Naive B cell (primary cell): ENCODE measurements around the gene MRAP. TPM values are rescaled to one million over a fixed set of nuclear protein-coding genes. Genes with fewer than 3 reads are reported as not detected.
"Not testable (repeated sequence)": the region's sequence is repeated elsewhere in the genome, so short reads cannot be mapped to it uniquely, and the experiment has no call there.

Source experiments
- ATAC-seq, 2 donors: fragments of 150-1000 bp; cut with Tn5 transposase; 2 replicates each; pipeline ENCODE4 v1.10.0; 2021; ENCODE audit warnings: low read depth in 2 of 2, mild to moderate bottlenecking in 2 of 2, moderate library complexity in 2 of 2
- DNase-seq: peaks from one replicate; pipeline ENCODE4 v3.0.0; 2022
- H3K27ac Mint-ChIP-seq, 6 donors: one replicate each; pipeline ENCODE4 v1.8.0; 2020 to 2022; ENCODE audit warnings: mild to moderate bottlenecking in 6 of 6, mixed read lengths in 6 of 6, moderate library complexity in 5 of 6, inconsistent platforms in 2 of 6
- H3K27me3 Mint-ChIP-seq, 3 donors: one replicate each; pipeline ENCODE4 v1.8.0; 2021 to 2022; ENCODE audit warnings: mixed read lengths in 3 of 3, mild to moderate bottlenecking in 1 of 3
- H3K36me3 Mint-ChIP-seq, 2 donors: one replicate each; pipeline ENCODE4 v1.8.0; 2020 to 2022; ENCODE audit warnings: mixed read lengths in 2 of 2, inconsistent platforms in 1 of 2, mild to moderate bottlenecking in 1 of 2
- H3K4me1 Mint-ChIP-seq, 3 donors: one replicate each; pipeline ENCODE4 v1.8.0; 2020 to 2022; ENCODE audit warnings: mixed read lengths in 3 of 3, inconsistent platforms in 1 of 3, mild to moderate bottlenecking in 1 of 3, moderate library complexity in 1 of 3
- H3K4me3 Mint-ChIP-seq, 8 donors: one replicate each; pipeline ENCODE4 v1.8.0; 2020 to 2022; ENCODE audit warnings: mild to moderate bottlenecking in 8 of 8, mixed read lengths in 8 of 8, moderate library complexity in 8 of 8, inconsistent platforms in 2 of 8
- H3K9me3 Mint-ChIP-seq, 7 donors: one replicate each; pipeline ENCODE4 v1.8.0; 2020 to 2022; ENCODE audit warnings: mixed read lengths in 7 of 7, mild to moderate bottlenecking in 5 of 7, inconsistent platforms in 2 of 7, moderate library complexity in 1 of 7
- polyA plus RNA-seq, 6 donors: library from polyadenylated mRNA; unstranded; fragments of 300-500 nt; fragmentation: Illumina TruSeq; gene quantifications; one replicate each; pipeline ENCODE4 v1.2.3, GENCODE V29; 2021; ENCODE audit warnings: low read depth in 6 of 6

Gene MRAP
- polyA plus RNA-seq, 6 donors from 2014 or later, result not detected

- Mint-ChIP-seq H3K9me3 (no peaks in the 10 kb centered on the region), H3K27ac (no peak overlapping the region), H3K4me1 (peaks cover 0 to 1% (median 0%) of the 10 kb centered on the region in 3 donors), H3K36me3 (peaks cover 10 to 19% of the 10 kb centered on the region in 2 donors), H3K4me3 (no peak overlapping the region), H3K27me3 (no peaks in the 10 kb centered on the region)
- DNase-seq (no peak), ATAC-seq (no peak)
Observed at GRCh38 chr21:32304998-32305397, 6.3 kb downstream of the MRAP start.

GRCh38 chr21:32306021-32306780 lies 7.5 kb downstream of the MRAP start:
- no peaks in the 10 kb centered on the region for H3K4me1 Mint-ChIP-seq
- H3K4me3 Mint-ChIP-seq, result no peak overlapping the region
- peak overlapping the region in 1 of 6 donors; percentile 47 for H3K27ac Mint-ChIP-seq
- no peak for ATAC-seq
- DNase-seq, result no peak
- no peaks in the 10 kb centered on the region for H3K27me3 Mint-ChIP-seq
- peaks cover 10 to 19% of the 10 kb centered on the region in 2 donors for H3K36me3 Mint-ChIP-seq
- no peaks in the 10 kb centered on the region for H3K9me3 Mint-ChIP-seq

- ATAC-seq, result no peak
- Mint-ChIP-seq H3K27ac (no peak overlapping the region), H3K36me3 (peaks cover 9 to 10% of the 10 kb centered on the region in 2 donors)
Observed at GRCh38 chr21:32307706-32308105, 9.1 kb downstream of the MRAP start.

GRCh38 chr21:32308696-32309095 lies 10.0 kb downstream of the MRAP start:
- Mint-ChIP-seq H3K4me3 (no peak overlapping the region), H3K9me3 (no peaks in the 10 kb centered on the region), H3K27me3 (no peaks in the 10 kb centered on the region), H3K27ac (no peak overlapping the region), H3K4me1 (peaks cover 0 to 1% (median 0%) of the 10 kb centered on the region in 3 donors), H3K36me3 (peaks cover 9 to 10% of the 10 kb centered on the region in 2 donors)
- no peak for ATAC-seq
- DNase-seq, result no peak

More at GRCh38 chr21:32307706-32308105, 9.1 kb downstream of the MRAP start:
- Mint-ChIP-seq H3K4me1 (peaks cover 0 to 1% (median 0%) of the 10 kb centered on the region in 3 donors), H3K27me3 (no peaks in the 10 kb centered on the region), H3K4me3 (no peak overlapping the region), H3K9me3 (no peaks in the 10 kb centered on the region)
- DNase-seq, result no peak

GRCh38 chr21:32309906-32310460 lies 11.3 kb downstream of the MRAP start:
- peaks cover 0 to 1% (median 0%) of the 10 kb centered on the region in 3 donors for H3K4me1 Mint-ChIP-seq
- DNase-seq (no peak), ATAC-seq (no peak)
- no peaks in the 10 kb centered on the region for H3K9me3 Mint-ChIP-seq
- H3K36me3 Mint-ChIP-seq, result peaks cover 10 to 13% of the 10 kb centered on the region in 2 donors
- H3K4me3 Mint-ChIP-seq, result no peak overlapping the region
- no peak overlapping the region for H3K27ac Mint-ChIP-seq
- no peaks in the 10 kb centered on the region for H3K27me3 Mint-ChIP-seq

- not testable (repeated sequence) for ATAC-seq, H3K27me3 Mint-ChIP-seq
Observed at GRCh38 chr21:32310976-32311375, 12.3 kb downstream of the MRAP start.

GRCh38 chr21:32311621-32312020 lies 13.0 kb downstream of the MRAP start:
- Mint-ChIP-seq H3K27me3 (no peaks in the 10 kb centered on the region), H3K9me3 (no peaks in the 10 kb centered on the region), H3K27ac (no peak overlapping the region), H3K36me3 (peaks cover 6 to 13% of the 10 kb centered on the region in 2 donors), H3K4me3 (no peak overlapping the region), H3K4me1 (peaks cover 0 to 1% (median 0%) of the 10 kb centered on the region in 3 donors)
- ATAC-seq, result no peak
- DNase-seq, result no peak

More at GRCh38 chr21:32310976-32311375, 12.3 kb downstream of the MRAP start:
- H3K4me3 Mint-ChIP-seq, DNase-seq, H3K9me3 Mint-ChIP-seq, H3K4me1 Mint-ChIP-seq: not testable (repeated sequence)
- Mint-ChIP-seq H3K36me3 (peaks cover 10 to 13% of the 10 kb centered on the region in 2 donors), H3K27ac (peak overlapping the region in 1 of 6 donors; percentile 72)

- H3K27ac Mint-ChIP-seq, result peak overlapping the region in 2 of 6 donors; percentile 49 to 69
- peaks cover 0 to 8% of the 10 kb centered on the region in 2 donors for H3K36me3 Mint-ChIP-seq
- H3K4me1 Mint-ChIP-seq, result peaks cover 0 to 1% (median 0%) of the 10 kb centered on the region in 3 donors
- no peak overlapping the region for H3K4me3 Mint-ChIP-seq
- DNase-seq (no peak), ATAC-seq (no peak)
- no peaks in the 10 kb centered on the region for H3K9me3 Mint-ChIP-seq
- no peaks in the 10 kb centered on the region for H3K27me3 Mint-ChIP-seq
Observed at GRCh38 chr21:32312326-32312725, 13.7 kb downstream of the MRAP start.

- DNase-seq, result no peak
- ATAC-seq, result no peak
- Mint-ChIP-seq H3K9me3 (no peaks in the 10 kb centered on the region), H3K4me1 (peaks cover 0 to 1% (median 0%) of the 10 kb centered on the region in 3 donors), H3K4me3 (no peak overlapping the region), H3K27ac (no peak overlapping the region), H3K27me3 (no peaks in the 10 kb centered on the region), H3K36me3 (peaks cover 0 to 8% of the 10 kb centered on the region in 2 donors)
Observed at GRCh38 chr21:32312976-32313375, 14.3 kb downstream of the MRAP start.

- no peaks in the 10 kb centered on the region for H3K9me3 Mint-ChIP-seq
- no peak for ATAC-seq
- peaks cover 0 to 1% (median 0%) of the 10 kb centered on the region in 3 donors for H3K4me1 Mint-ChIP-seq
- no peak for DNase-seq
- H3K36me3 Mint-ChIP-seq, result peaks cover 0 to 20% of the 10 kb centered on the region in 2 donors
- H3K4me3 Mint-ChIP-seq, result no peak overlapping the region
- H3K27me3 Mint-ChIP-seq, result no peaks in the 10 kb centered on the region
- peak overlapping the region in 1 of 6 donors; percentile 79 for H3K27ac Mint-ChIP-seq
Observed at GRCh38 chr21:32314806-32315205, 16.2 kb downstream of the MRAP start.

- H3K4me1 Mint-ChIP-seq, result peaks cover 0 to 1% (median 0%) of the 10 kb centered on the region in 3 donors
- no peak overlapping the region for H3K27ac Mint-ChIP-seq
- no peaks in the 10 kb centered on the region for H3K27me3 Mint-ChIP-seq
- H3K36me3 Mint-ChIP-seq, result peaks cover 0 to 29% of the 10 kb centered on the region in 2 donors
- no peak for DNase-seq
- H3K4me3 Mint-ChIP-seq, result no peak overlapping the region
- ATAC-seq, result no peak
- no peaks in the 10 kb centered on the region for H3K9me3 Mint-ChIP-seq
Observed at GRCh38 chr21:32315511-32316281, 17.0 kb downstream of the MRAP start.

- no peaks in the 10 kb centered on the region for H3K27me3 Mint-ChIP-seq
- ATAC-seq (no peak), DNase-seq (no peak)
- H3K27ac Mint-ChIP-seq, result no peak overlapping the region
- no peaks in the 10 kb centered on the region for H3K4me1 Mint-ChIP-seq
- H3K36me3 Mint-ChIP-seq, result peaks cover 0 to 31% of the 10 kb centered on the region in 2 donors
- no peak overlapping the region for H3K4me3 Mint-ChIP-seq
- no peaks in the 10 kb centered on the region for H3K9me3 Mint-ChIP-seq
Observed at GRCh38 chr21:32316361-32317215, 17.9 kb downstream of the MRAP start.

- H3K27ac Mint-ChIP-seq, result peak overlapping the region in 2 of 6 donors; percentile 22 to 27
- H3K4me1 Mint-ChIP-seq, result no peaks in the 10 kb centered on the region
- H3K27me3 Mint-ChIP-seq, result no peaks in the 10 kb centered on the region
- DNase-seq, result no peak
- no peak for ATAC-seq
- H3K4me3 Mint-ChIP-seq, result no peak overlapping the region
- H3K36me3 Mint-ChIP-seq, result peaks cover 2 to 35% of the 10 kb centered on the region in 2 donors
- H3K9me3 Mint-ChIP-seq, result no peaks in the 10 kb centered on the region
Observed at GRCh38 chr21:32317726-32318125, 19.1 kb downstream of the MRAP start.
